NCI-H146 treated with DMSO at 0.1 percent for 48 hours (cell line): Measurements from ENCODE around the gene DPP6.

ENCODE experiments used
- DNase-seq: peaks from one replicate; lab custom pipeline; 2025; ENCODE audit not compliant: unreplicated experiment; lab: John Stamatoyannopoulos, UW

Gene DPP6

GRCh38 chr7:154867068-154867467 lies 814.9 kb downstream of the DPP6 start:
- DNase-seq, result no peak

- no peak for DNase-seq
Observed at GRCh38 chr7:154868921-154869320, 816.7 kb downstream of the DPP6 start.

GRCh38 chr7:154869436-154869835 lies 817.2 kb downstream of the DPP6 start:
- DNase-seq, result no peak

- no peak for DNase-seq
Observed at GRCh38 chr7:154871507-154871906, 819.3 kb downstream of the DPP6 start.

GRCh38 chr7:154871928-154872750 lies 819.9 kb downstream of the DPP6 start:
- no peak for DNase-seq

- DNase-seq, result no peak
Observed at GRCh38 chr7:154872811-154873499, 820.8 kb downstream of the DPP6 start.

- no peak for DNase-seq
Observed at GRCh38 chr7:154873500-154874121, 821.4 kb downstream of the DPP6 start.

- no peak for DNase-seq
Observed at GRCh38 chr7:154874409-154875113, 822.4 kb downstream of the DPP6 start.

- DNase-seq, result no peak
Observed at GRCh38 chr7:154875297-154875696, 823.1 kb downstream of the DPP6 start.

- DNase-seq, result no peak
Observed at GRCh38 chr7:154876516-154876915, 824.3 kb downstream of the DPP6 start.

GRCh38 chr7:154877031-154877430 lies 824.8 kb downstream of the DPP6 start:
- DNase-seq, result no peak

GRCh38 chr7:154879629-154880028 lies 827.4 kb downstream of the DPP6 start:
- no peak for DNase-seq

GRCh38 chr7:154880513-154880912 lies 828.3 kb downstream of the DPP6 start:
- DNase-seq, result no peak

- DNase-seq, result no peak
Observed at GRCh38 chr7:154881026-154881425, 828.8 kb downstream of the DPP6 start.

GRCh38 chr7:154881526-154881925 lies 829.3 kb downstream of the DPP6 start:
- DNase-seq, result no peak

GRCh38 chr7:154882931-154883474 lies 830.8 kb downstream of the DPP6 start:
- DNase-seq, result no peak

- DNase-seq, result no peak
Observed at GRCh38 chr7:154884348-154884920, 832.2 kb downstream of the DPP6 start.

GRCh38 chr7:154886591-154886990 lies 834.4 kb downstream of the DPP6 start:
- DNase-seq, result no peak

GRCh38 chr7:154888690-154889089 lies 836.5 kb downstream of the DPP6 start:
- DNase-seq, result no peak

GRCh38 chr7:154892459-154892858 lies 840.3 kb downstream of the DPP6 start:
- no peak for DNase-seq

- DNase-seq, result no peak
Observed at GRCh38 chr7:154896076-154896475, 843.9 kb downstream of the DPP6 start.
